Neuron (in vitro differentiated cells): Measurements from ENCODE around the gene ISOC2.

Source experiments
- H2AFZ ChIP-seq: one replicate; pipeline ENCODE4 v1.6.1; 2013; ENCODE audit warnings: low read depth, mild to moderate bottlenecking, inconsistent platforms, low read length, moderate library complexity
- H3K27me3 ChIP-seq: one replicate; pipeline ENCODE4 v1.6.1; 2013; ENCODE audit warnings: low read length; ENCODE audit not compliant: insufficient read depth
- H3K36me3 ChIP-seq: one replicate; pipeline ENCODE4 v1.6.1; 2013; ENCODE audit warnings: low read length; ENCODE audit not compliant: insufficient read depth
- H3K4me1 ChIP-seq: one replicate; pipeline ENCODE4 v1.6.1; 2013; ENCODE audit warnings: low read length; ENCODE audit not compliant: insufficient read depth
- H3K4me3 ChIP-seq: 2 replicates; pipeline ENCODE4 v1.5.1; 2013; ENCODE audit warnings: mild to moderate bottlenecking, low read length, moderate library complexity
- H3K9me3 ChIP-seq: one replicate; pipeline ENCODE4 v1.6.1; 2013; ENCODE audit warnings: low read length

Gene ISOC2

GRCh38 chr19:55406091-55406825 lies 55.2 kb downstream of the ISOC2 start:
- Histone ChIP-seq H3K9me3 (no peaks in the 10 kb centered on the region), H3K4me3 (peak overlapping the region; percentile 60), H3K36me3 (peaks cover 46% of the 10 kb centered on the region), H2AFZ (no peak overlapping the region), H3K4me1 (peaks cover 20% of the 10 kb centered on the region), H3K27me3 (no peaks in the 10 kb centered on the region)

GRCh38 chr19:55405638-55406037 lies 55.8 kb downstream of the ISOC2 start:
- H2AFZ ChIP-seq = no peak overlapping the region
- H3K4me1 ChIP-seq = peaks cover 20% of the 10 kb centered on the region
- no peaks in the 10 kb centered on the region for H3K9me3 ChIP-seq
- H3K4me3 ChIP-seq = peak overlapping the region; percentile 60
- H3K36me3 ChIP-seq = peaks cover 50% of the 10 kb centered on the region
- H3K27me3 ChIP-seq = no peaks in the 10 kb centered on the region
